Activated CD8-positive, alpha-beta T cell treated with anti-CD3 and anti-CD28 coated beads for 36 hours (primary cell): ENCODE results near the gene FAM221B. TPM values are rescaled to one million over a fixed set of nuclear protein-coding genes. Genes with fewer than 3 reads are reported as not detected.

Experiments used
- ATAC-seq: fragments of 200-7000 bp; cut with Tn5 transposase; one replicate; pipeline ENCODE4 v1.10.0; 2021; ENCODE audit warnings: mild to moderate bottlenecking, moderate library complexity
- CTCF ChIA-PET: fragments of 350-600 bp; sonication (Branson Sonifier 250); formaldehyde crosslinking; loops from one replicate; lab custom pipeline; 2021; ENCODE audit warnings: antibody characterized with exemption; lab: Charles Lee
- POLR2A ChIA-PET: fragments of 350-600 bp; sonication (Branson Sonifier 250); formaldehyde crosslinking; loops from one replicate; lab custom pipeline; 2021; ENCODE audit warnings: antibody characterized with exemption; lab: Charles Lee
- DNase-seq: peaks from one replicate; pipeline ENCODE4 v3.0.0-alpha.2; 2020
- H3K27ac Mint-ChIP-seq: one replicate; pipeline ENCODE4 v1.8.0; 2021; ENCODE audit warnings: mild to moderate bottlenecking, mixed read lengths
- H3K27me3 Mint-ChIP-seq: one replicate; pipeline ENCODE4 v1.8.0; 2021; ENCODE audit warnings: mixed read lengths
- H3K36me3 Mint-ChIP-seq: one replicate; pipeline ENCODE4 v1.8.0; 2021; ENCODE audit warnings: low read depth, mixed read lengths
- H3K4me1 Mint-ChIP-seq: one replicate; pipeline ENCODE4 v1.8.0; 2021; ENCODE audit warnings: low read depth, mixed read lengths
- H3K4me3 Mint-ChIP-seq: one replicate; pipeline ENCODE4 v1.8.0; 2021; ENCODE audit warnings: mild to moderate bottlenecking, moderate library complexity, mixed read lengths
- H3K9me3 Mint-ChIP-seq: one replicate; pipeline ENCODE4 v1.8.0; 2021; ENCODE audit warnings: mixed read lengths
- CTCF ChIP-seq: fragments of 200-600 bp; IDR thresholded peaks from one replicate; pipeline ENCODE4 v1.8.0; 2022; ENCODE audit warnings: antibody characterized with exemption, mild to moderate bottlenecking
- intact Hi-C: fragments of 100-400 bp; cut with micrococcal nuclease; formaldehyde crosslinking; loops from one replicate; pipeline ENCODE4 v1.10.0; 2022
- total RNA-seq, 2 experiments: library from RNA; stranded (reverse); gene quantifications; one replicate each; pipeline ENCODE4 v1.2.3, GENCODE V29; 2021

The FAM221B gene
- total RNA-seq, 2 experiments from 2014 or later: not detected

DNA sequence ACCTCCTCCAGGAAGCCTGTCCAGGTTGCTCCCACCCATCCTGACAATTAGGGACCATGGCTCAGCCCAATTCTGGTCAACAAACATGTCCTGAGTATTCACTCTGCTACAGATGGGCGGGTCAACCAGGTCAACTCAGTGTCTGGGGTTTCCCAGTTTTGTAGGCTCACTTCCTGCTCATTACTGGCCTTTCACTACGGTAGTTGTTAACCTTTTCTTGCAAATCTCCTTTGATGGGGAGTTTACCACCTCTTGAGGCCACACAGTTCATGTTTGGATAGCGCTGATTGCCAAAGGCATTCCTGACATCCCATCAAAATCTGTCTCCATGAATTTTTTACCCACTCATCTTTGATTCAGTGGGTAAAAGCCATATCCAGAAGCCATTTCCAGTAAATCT is 14.3 kb upstream of the FAM221B start:
- DNase-seq (peak; percentile 18), ATAC-seq (peak; percentile 59)
- ChIA-PET CTCF (interaction anchor here (0.6 to 2.9 kb wide), 4 partner anchors 17 to 104 kb away, joined by 3 to 11 read pairs (median 5); no protein-coding TSS in a partner anchor), POLR2A (no interaction called here)
- no peaks in the 10 kb centered on the region for H3K27me3 Mint-ChIP-seq
- no peak for TF ChIP-seq CTCF
- H3K4me1 Mint-ChIP-seq: peaks cover 32% of the 10 kb centered on the region
- H3K27ac Mint-ChIP-seq: peak overlapping the region; percentile 6
- no peak overlapping the region for H3K4me3 Mint-ChIP-seq
- intact Hi-C loops: no loop called here
- no peaks in the 10 kb centered on the region for H3K36me3 Mint-ChIP-seq
- no peaks in the 10 kb centered on the region for H3K9me3 Mint-ChIP-seq

DNA sequence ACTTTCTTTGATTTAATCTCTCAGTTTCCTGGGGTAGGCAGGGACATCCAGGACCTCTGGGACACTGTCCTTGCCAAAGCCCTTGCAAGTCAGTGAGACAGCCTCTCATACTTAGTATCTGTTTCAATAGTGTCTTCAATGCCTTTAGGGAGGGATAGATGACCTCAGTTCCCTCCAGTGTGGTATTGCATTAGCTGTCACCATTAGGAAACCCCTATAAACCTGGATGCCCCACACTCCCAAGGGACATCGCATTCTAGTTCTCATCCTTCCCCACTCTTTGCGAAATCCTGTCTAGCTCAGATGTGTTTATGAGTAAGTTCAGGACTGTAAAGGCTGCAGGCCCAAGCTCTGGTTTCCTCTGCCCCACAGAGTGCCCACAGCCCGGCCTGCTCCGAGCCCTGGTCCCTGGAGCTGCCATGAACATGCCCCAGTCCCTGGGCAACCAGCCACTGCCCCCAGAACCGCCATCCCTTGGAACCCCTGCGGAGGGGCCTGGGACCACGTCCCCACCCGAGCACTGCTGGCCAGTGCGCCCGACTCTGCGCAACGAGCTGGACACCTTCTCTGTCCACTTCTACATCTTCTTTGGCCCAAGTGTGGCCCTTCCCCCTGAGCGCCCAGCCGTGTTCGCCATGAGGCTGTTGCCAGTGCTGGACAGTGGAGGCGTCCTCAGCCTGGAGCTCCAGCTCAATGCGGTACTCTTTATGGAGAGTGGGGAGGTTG is 13.7 kb upstream of the FAM221B start:
- POLR2A ChIA-PET: no interaction called here
- Mint-ChIP-seq H3K27ac (no peak overlapping the region), H3K4me3 (no peak overlapping the region)

GRCh38 chr9:35841645-35841900 is 13.0 kb upstream of the FAM221B start:
- CTCF ChIA-PET: interaction anchor here (1.4 kb wide), 1 partner anchor 62 kb away, joined by 5 read pairs; no protein-coding TSS in a partner anchor
- POLR2A ChIA-PET: no interaction called here
- DNase-seq (no peak), ATAC-seq (no peak)
- H3K36me3 Mint-ChIP-seq: no peaks in the 10 kb centered on the region
- H3K4me3 Mint-ChIP-seq: no peak overlapping the region
- no peaks in the 10 kb centered on the region for H3K27me3 Mint-ChIP-seq
- no peak for TF ChIP-seq CTCF
- H3K9me3 Mint-ChIP-seq: no peaks in the 10 kb centered on the region
- intact Hi-C loops: no loop called here
- peaks cover 22% of the 10 kb centered on the region for H3K4me1 Mint-ChIP-seq
- no peak overlapping the region for H3K27ac Mint-ChIP-seq

More for the DNA sequence above, 13.7 kb upstream of the FAM221B start:
- Mint-ChIP-seq H3K36me3 (no peaks in the 10 kb centered on the region), H3K4me1 (peaks cover 26% of the 10 kb centered on the region), H3K9me3 (no peaks in the 10 kb centered on the region), H3K27me3 (no peaks in the 10 kb centered on the region)
- intact Hi-C loops: no loop called here
- no peak for TF ChIP-seq CTCF
- DNase-seq (no peak), ATAC-seq (no peak)
- CTCF ChIA-PET: interaction anchor here (0.6 to 1.8 kb wide), 3 partner anchors 16 to 104 kb away, joined by 3 to 5 read pairs (median 5); no protein-coding TSS in a partner anchor

DNA sequence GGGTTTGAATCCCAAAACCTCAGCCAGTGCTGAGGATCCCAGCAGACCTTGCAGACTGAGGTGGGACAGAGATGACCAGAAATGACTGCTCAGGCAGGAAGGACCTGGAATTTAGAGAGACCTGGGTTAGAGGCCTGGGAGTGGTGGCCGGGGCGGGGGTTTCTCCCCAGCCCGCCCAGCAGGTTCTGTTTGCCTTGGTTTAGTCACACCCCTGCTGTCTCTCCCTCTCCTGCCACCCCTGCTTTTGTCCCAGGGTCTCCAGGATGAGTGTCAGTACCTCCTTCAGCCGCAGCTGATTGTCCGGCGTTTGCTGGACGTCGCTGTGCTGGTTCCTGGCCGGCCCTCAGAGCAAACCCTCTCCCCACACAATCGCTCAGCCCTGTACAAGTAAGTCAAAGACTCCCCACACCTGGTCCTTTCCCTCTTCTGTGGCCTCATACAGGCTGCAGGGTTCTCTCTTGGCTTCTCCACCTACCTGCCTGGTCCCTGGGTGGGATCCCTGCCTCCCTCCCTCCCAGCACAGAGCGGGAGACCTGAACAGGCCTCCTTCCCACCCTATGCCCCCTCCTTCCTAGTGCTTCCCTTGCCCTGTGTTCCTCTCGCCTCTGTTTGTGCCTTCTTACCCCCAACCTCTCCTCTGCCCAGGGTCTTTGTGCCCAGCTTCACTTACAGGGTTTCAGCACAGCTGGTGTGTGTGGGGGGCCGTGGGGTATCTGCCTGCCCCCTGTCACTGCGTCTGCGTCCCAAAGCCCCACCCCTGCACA is 12.5 kb upstream of the FAM221B start:
- Mint-ChIP-seq H3K4me1 (peaks cover 22% of the 10 kb centered on the region), H3K27me3 (no peaks in the 10 kb centered on the region), H3K27ac (no peak overlapping the region), H3K4me3 (no peak overlapping the region), H3K9me3 (no peaks in the 10 kb centered on the region), H3K36me3 (no peaks in the 10 kb centered on the region)
- ATAC-seq: no peak
- DNase-seq: no peak
- ChIA-PET POLR2A (no interaction called here), CTCF (no interaction called here)
- intact Hi-C loops: no loop called here
- no peak for TF ChIP-seq CTCF

GRCh38 chr9:35839926-35840325 is 11.4 kb upstream of the FAM221B start:
- TF ChIP-seq CTCF: no peak
- no peak overlapping the region for H3K27ac Mint-ChIP-seq
- H3K4me1 Mint-ChIP-seq: peaks cover 11% of the 10 kb centered on the region
- DNase-seq: no peak
- ATAC-seq: no peak
- intact Hi-C loops: no loop called here
- ChIA-PET CTCF (interaction anchor here (0.7 to 2.9 kb wide), 3 partner anchors 14 to 49 kb away, joined by 3 to 11 read pairs (median 3); no protein-coding TSS in a partner anchor), POLR2A (interaction anchor here (0.7 kb wide), 1 partner anchor 11 kb away, joined by 3 read pairs; the partner anchor contains the start of genes FAM221B and TMEM8B)
- H3K36me3 Mint-ChIP-seq: no peaks in the 10 kb centered on the region
- no peak overlapping the region for H3K4me3 Mint-ChIP-seq
- no peaks in the 10 kb centered on the region for H3K27me3 Mint-ChIP-seq
- H3K9me3 Mint-ChIP-seq: no peaks in the 10 kb centered on the region
